Neural progenitor cell (in vitro differentiated cells): ENCODE results near the gene SSBP3. TPM values are rescaled to one million over a fixed set of nuclear protein-coding genes. Genes with fewer than 3 reads are reported as not detected.

Experiments used
- DNase-seq: peaks from one replicate; pipeline ENCODE4 v3.0.0-alpha.2; 2016; ENCODE audit warnings: low spot score
- H2AFZ ChIP-seq: fragments of 200-600 bp; sonication (generic); replicated peaks from 2 replicates; pipeline ENCODE4 v1.6.1; 2016; ENCODE audit warnings: antibody characterized with exemption
- H3F3A ChIP-seq: fragments of 200-600 bp; sonication (generic); 2 replicates; pipeline ENCODE4 v1.6.1; 2016; ENCODE audit warnings: antibody characterized with exemption, low read depth
- H3K27ac ChIP-seq: fragments of 200-600 bp; sonication (generic); 2 replicates; pipeline ENCODE4 v1.5.1; 2016; ENCODE audit warnings: mild to moderate bottlenecking
- H3K27me3 ChIP-seq: fragments of 200-600 bp; sonication (generic); 2 replicates; pipeline ENCODE4 v1.6.1; 2016; ENCODE audit warnings: mild to moderate bottlenecking, moderate library complexity
- H3K36me3 ChIP-seq: fragments of 200-600 bp; sonication (generic); 2 replicates; pipeline ENCODE4 v1.5.1; 2016
- H3K4me1 ChIP-seq: fragments of 200-600 bp; sonication (generic); 2 replicates; pipeline ENCODE4 v1.6.1; 2016; ENCODE audit warnings: mixed run types
- H3K4me2 ChIP-seq: fragments of 200-600 bp; sonication (generic); 2 replicates; pipeline ENCODE4 v1.6.1; 2016
- H3K4me3 ChIP-seq: fragments of 200-600 bp; sonication (generic); 2 replicates; pipeline ENCODE4 v1.5.1; 2016
- H3K79me2 ChIP-seq: fragments of 200-600 bp; sonication (generic); 2 replicates; pipeline ENCODE4 v1.6.1; 2016; ENCODE audit warnings: low read depth
- H3K9ac ChIP-seq: fragments of 200-600 bp; sonication (generic); 2 replicates; pipeline ENCODE4 v1.6.1; 2016
- H3K9me3 ChIP-seq: fragments of 200-600 bp; sonication (generic); 2 replicates; pipeline ENCODE4 v1.5.1; 2016; ENCODE audit warnings: low read depth
- H4K20me1 ChIP-seq: fragments of 200-600 bp; sonication (generic); 2 replicates; pipeline ENCODE4 v1.6.1; 2016; ENCODE audit warnings: low read depth
- H3K27ac Mint-ChIP-seq: 3 replicates; pipeline ENCODE4 v1.8.0; 2021; ENCODE audit warnings: mixed read lengths
- H3K27me3 Mint-ChIP-seq: 2 replicates; pipeline ENCODE4 v1.8.0; 2022; ENCODE audit warnings: low read depth, mild to moderate bottlenecking, inconsistent platforms, moderate library complexity, mixed read lengths; ENCODE audit not compliant: insufficient read depth
- H3K36me3 Mint-ChIP-seq: 3 replicates; pipeline ENCODE4 v1.8.0; 2021; ENCODE audit warnings: mixed read lengths
- H3K4me1 Mint-ChIP-seq: 3 replicates; pipeline ENCODE4 v1.8.0; 2021; ENCODE audit warnings: mixed read lengths
- H3K4me3 Mint-ChIP-seq: 3 replicates; pipeline ENCODE4 v1.8.0; 2021; ENCODE audit warnings: mild to moderate bottlenecking, moderate library complexity, mixed read lengths
- H3K9me3 Mint-ChIP-seq: 3 replicates; pipeline ENCODE4 v1.8.0; 2020; ENCODE audit warnings: mixed read lengths
- EZH2 ChIP-seq: fragments of 200-600 bp; sonication (generic); IDR thresholded peaks from 2 replicates; pipeline ENCODE4 v1.6.1; 2017; ENCODE audit warnings: antibody characterized with exemption, mild to moderate bottlenecking, moderate library complexity
- EZH2phosphoT487 ChIP-seq: fragments of 200-600 bp; sonication (generic); IDR thresholded peaks from 2 replicates; pipeline ENCODE4 v1.6.1; 2017; ENCODE audit warnings: antibody characterized with exemption
- total RNA-seq: library from RNA; depleted of rRNA; stranded (reverse); fragments of >200 nt; gene quantifications from 2 replicates; pipeline ENCODE4 v1.2.3, GENCODE V29; 2015; ENCODE audit warnings: low replicate concordance
- TF ChIP-seq, protein P1 (sequence below): fragments of 200-600 bp; sonication (generic); IDR thresholded peaks from 2 replicates; pipeline ENCODE4 v1.5.1; 2017; ENCODE audit warnings: antibody characterized with exemption, mild to moderate bottlenecking

SSBP3 gene
- total RNA-seq, 1 donor from 2014 or later, result 53.0 TPM

DNA sequence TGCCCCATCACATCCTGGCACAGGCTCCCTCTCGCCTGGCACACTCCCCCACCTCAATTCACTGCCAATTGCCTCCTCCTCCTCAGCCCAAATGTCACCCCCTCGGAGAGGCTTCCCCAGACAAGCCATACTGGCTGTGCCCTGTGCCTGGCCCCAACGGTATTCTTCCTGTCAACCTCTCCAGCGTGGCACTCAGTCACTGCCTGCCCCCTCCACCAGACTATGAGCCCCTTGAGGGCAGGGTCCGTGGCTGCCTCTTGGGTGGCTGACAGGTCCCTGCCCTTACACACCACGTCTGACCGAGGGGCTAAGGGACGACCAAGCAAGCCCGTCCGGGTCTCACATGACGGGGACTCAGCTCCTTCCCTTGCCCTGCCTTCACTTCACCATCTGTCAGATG is 131.3 kb downstream of the SSBP3 start:
- Histone ChIP-seq H2AFZ (no peak overlapping the region), H3K79me2 (peaks cover 62% of the 10 kb centered on the region), H3K36me3 (no peaks in the 10 kb centered on the region), H3F3A (peaks cover 28% of the 10 kb centered on the region), H3K4me2 (no peak overlapping the region), H3K9ac (no peak overlapping the region), H4K20me1 (peaks cover 100% of the 10 kb centered on the region), H3K4me3 (no peak overlapping the region), H3K9me3 (no peaks in the 10 kb centered on the region), H3K27ac (no peak overlapping the region), H3K27me3 (no peaks in the 10 kb centered on the region), H3K4me1 (peaks cover 31% of the 10 kb centered on the region)
- H3K27ac Mint-ChIP-seq, result peak overlapping the region; percentile 32
- H3K27me3 Mint-ChIP-seq, result no peaks in the 10 kb centered on the region
- no peaks in the 10 kb centered on the region for H3K9me3 Mint-ChIP-seq
- no peak for DNase-seq
- H3K4me3 Mint-ChIP-seq, result no peak overlapping the region
- H3K36me3 Mint-ChIP-seq, result peaks cover 15% of the 10 kb centered on the region
- peaks cover 65% of the 10 kb centered on the region for H3K4me1 Mint-ChIP-seq
- TF ChIP-seq EZH2, result no peak
- TF ChIP-seq, protein P1, sequence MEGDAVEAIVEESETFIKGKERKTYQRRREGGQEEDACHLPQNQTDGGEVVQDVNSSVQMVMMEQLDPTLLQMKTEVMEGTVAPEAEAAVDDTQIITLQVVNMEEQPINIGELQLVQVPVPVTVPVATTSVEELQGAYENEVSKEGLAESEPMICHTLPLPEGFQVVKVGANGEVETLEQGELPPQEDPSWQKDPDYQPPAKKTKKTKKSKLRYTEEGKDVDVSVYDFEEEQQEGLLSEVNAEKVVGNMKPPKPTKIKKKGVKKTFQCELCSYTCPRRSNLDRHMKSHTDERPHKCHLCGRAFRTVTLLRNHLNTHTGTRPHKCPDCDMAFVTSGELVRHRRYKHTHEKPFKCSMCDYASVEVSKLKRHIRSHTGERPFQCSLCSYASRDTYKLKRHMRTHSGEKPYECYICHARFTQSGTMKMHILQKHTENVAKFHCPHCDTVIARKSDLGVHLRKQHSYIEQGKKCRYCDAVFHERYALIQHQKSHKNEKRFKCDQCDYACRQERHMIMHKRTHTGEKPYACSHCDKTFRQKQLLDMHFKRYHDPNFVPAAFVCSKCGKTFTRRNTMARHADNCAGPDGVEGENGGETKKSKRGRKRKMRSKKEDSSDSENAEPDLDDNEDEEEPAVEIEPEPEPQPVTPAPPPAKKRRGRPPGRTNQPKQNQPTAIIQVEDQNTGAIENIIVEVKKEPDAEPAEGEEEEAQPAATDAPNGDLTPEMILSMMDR, result no peak
- no peak for TF ChIP-seq EZH2phosphoT487

GRCh38 chr1:54274448-54274847 is 131.7 kb downstream of the SSBP3 start:
- H3F3A ChIP-seq, result peaks cover 28% of the 10 kb centered on the region
- no peak overlapping the region for H3K4me3 ChIP-seq
- H2AFZ ChIP-seq, result no peak overlapping the region
- H3K27me3 ChIP-seq, result no peaks in the 10 kb centered on the region
- H3K4me1 ChIP-seq, result peaks cover 31% of the 10 kb centered on the region
- no peaks in the 10 kb centered on the region for H3K9me3 Mint-ChIP-seq
- no peak overlapping the region for H3K4me3 Mint-ChIP-seq
- peak; percentile 31 for DNase-seq
- H3K4me2 ChIP-seq, result peak overlapping the region; percentile 9
- TF ChIP-seq EZH2phosphoT487 (no peak), EZH2 (no peak)
- TF ChIP-seq, protein P1, result no peak
- no peak overlapping the region for H3K9ac ChIP-seq
- H3K36me3 Mint-ChIP-seq, result peaks cover 15% of the 10 kb centered on the region
- peaks cover 68% of the 10 kb centered on the region for H3K4me1 Mint-ChIP-seq
- peaks cover 66% of the 10 kb centered on the region for H3K79me2 ChIP-seq
- H3K27ac ChIP-seq, result no peak overlapping the region
- peaks cover 100% of the 10 kb centered on the region for H4K20me1 ChIP-seq
- no peaks in the 10 kb centered on the region for H3K9me3 ChIP-seq
- peak overlapping the region; percentile 32 for H3K27ac Mint-ChIP-seq
- no peaks in the 10 kb centered on the region for H3K36me3 ChIP-seq
- H3K27me3 Mint-ChIP-seq, result no peaks in the 10 kb centered on the region

DNA sequence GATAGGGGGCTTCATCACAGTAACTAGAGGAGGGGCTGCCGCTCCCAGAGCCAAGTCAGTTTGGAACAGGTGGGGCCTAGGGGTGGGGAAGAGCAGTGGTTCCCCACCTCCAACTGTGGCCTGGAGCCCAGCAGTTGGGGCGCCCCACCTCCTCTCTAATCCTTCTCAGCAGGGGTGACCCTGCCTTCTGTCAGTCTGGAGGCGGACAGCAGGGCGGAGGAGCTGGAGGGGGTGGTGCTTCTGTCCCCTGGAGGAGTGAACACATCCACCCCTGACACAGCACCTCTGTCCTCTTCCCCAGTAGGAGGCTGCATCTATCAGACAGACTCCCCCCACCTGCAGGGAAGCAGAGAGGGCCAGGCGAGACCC is 132.4 kb downstream of the SSBP3 start:
- peak; percentile 75 for DNase-seq
- peaks cover 75% of the 10 kb centered on the region for H3K4me1 Mint-ChIP-seq

More for the DNA sequence above, 132.4 kb downstream of the SSBP3 start:
- Histone ChIP-seq H3F3A (peaks cover 28% of the 10 kb centered on the region), H3K79me2 (peaks cover 69% of the 10 kb centered on the region), H3K9me3 (no peaks in the 10 kb centered on the region), H3K4me1 (peaks cover 31% of the 10 kb centered on the region), H3K9ac (no peak overlapping the region), H3K4me3 (peak overlapping the region; percentile 6), H3K4me2 (peak overlapping the region; percentile 70), H3K36me3 (no peaks in the 10 kb centered on the region), H2AFZ (no peak overlapping the region), H3K27me3 (no peaks in the 10 kb centered on the region), H4K20me1 (peaks cover 100% of the 10 kb centered on the region), H3K27ac (no peak overlapping the region)
- TF ChIP-seq, protein P1, result no peak
- TF ChIP-seq EZH2 (no peak), EZH2phosphoT487 (no peak)
- H3K4me3 Mint-ChIP-seq, result peak overlapping the region; percentile 77
- H3K9me3 Mint-ChIP-seq, result no peaks in the 10 kb centered on the region
- H3K27ac Mint-ChIP-seq, result peak overlapping the region; percentile 95
- peaks cover 17% of the 10 kb centered on the region for H3K36me3 Mint-ChIP-seq
- H3K27me3 Mint-ChIP-seq, result no peaks in the 10 kb centered on the region
